GM12874 (cell line): ENCODE measurements around the gene TOMM40.

Source experiments
- TF ChIP-seq, protein P1 (sequence below): IDR thresholded peaks from 2 replicates; pipeline ENCODE4 v1.5.1; 2011; ENCODE audit warnings: low read depth, mild to moderate bottlenecking, control low read depth, low read length, moderate library complexity; ENCODE audit not compliant: insufficient read depth

TOMM40 gene

GRCh38 chr19:44943801-44944249 lies 52.8 kb downstream of the TOMM40 start:
- TF ChIP-seq, protein P1, sequence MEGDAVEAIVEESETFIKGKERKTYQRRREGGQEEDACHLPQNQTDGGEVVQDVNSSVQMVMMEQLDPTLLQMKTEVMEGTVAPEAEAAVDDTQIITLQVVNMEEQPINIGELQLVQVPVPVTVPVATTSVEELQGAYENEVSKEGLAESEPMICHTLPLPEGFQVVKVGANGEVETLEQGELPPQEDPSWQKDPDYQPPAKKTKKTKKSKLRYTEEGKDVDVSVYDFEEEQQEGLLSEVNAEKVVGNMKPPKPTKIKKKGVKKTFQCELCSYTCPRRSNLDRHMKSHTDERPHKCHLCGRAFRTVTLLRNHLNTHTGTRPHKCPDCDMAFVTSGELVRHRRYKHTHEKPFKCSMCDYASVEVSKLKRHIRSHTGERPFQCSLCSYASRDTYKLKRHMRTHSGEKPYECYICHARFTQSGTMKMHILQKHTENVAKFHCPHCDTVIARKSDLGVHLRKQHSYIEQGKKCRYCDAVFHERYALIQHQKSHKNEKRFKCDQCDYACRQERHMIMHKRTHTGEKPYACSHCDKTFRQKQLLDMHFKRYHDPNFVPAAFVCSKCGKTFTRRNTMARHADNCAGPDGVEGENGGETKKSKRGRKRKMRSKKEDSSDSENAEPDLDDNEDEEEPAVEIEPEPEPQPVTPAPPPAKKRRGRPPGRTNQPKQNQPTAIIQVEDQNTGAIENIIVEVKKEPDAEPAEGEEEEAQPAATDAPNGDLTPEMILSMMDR = 0 out of 2 replicates have a peak, but pooled peaks have one; percentile 10

- TF ChIP-seq, protein P1 = no peak
Measured at GRCh38 chr19:44947041-44947581, 56.1 kb downstream of the TOMM40 start.

- TF ChIP-seq, protein P1 = no peak
Measured at GRCh38 chr19:44948237-44948636, 57.2 kb downstream of the TOMM40 start.

DNA sequence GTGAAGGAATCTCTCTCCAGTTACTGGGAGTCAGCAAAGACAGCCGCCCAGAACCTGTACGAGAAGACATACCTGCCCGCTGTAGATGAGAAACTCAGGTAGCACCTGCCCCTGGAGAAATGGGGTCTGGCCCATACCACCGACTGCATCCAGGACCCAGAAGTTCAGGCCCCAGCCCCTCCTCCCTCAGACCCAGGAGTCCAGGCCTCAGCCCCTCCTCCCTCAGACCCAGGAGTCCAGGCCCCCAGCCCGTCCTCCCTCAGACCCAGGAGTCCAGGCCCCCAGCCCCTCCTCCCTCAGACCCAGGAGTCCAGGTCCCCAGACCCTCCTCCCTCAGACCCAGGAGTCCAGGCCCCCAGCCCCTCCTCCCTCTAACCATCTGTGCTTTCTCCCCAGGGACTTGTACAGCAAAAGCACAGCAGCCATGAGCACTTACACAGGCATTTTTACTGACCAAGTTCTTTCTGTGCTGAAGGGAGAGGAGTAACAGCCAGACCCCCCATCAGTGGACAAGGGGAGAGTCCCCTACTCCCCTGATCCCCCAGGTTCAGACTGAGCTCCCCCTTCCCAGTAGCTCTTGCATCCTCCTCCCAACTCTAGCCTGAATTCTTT lies 57.8 kb downstream of the TOMM40 start:
- TF ChIP-seq, protein P1 = no peak

DNA sequence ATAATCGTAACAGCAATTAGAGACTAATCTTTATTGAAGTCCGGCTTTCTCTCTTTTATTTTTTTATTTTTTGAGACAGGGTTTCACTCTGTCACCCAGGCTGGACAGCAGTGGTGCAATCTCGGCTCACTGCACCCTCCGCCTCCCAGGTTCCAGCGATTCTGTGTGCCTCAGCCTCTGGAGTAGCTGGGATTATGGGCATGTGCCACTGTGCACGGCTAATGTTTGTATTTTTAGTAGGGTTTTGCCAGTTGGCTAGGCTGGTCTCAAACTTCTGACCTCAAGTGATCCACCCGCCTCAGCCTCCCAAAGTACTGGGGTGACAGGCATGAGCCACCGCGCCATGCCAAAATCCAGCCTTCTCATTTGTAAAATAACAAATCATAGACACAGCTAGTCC lies 58.5 kb downstream of the TOMM40 start:
- TF ChIP-seq, protein P1 = no peak

- TF ChIP-seq, protein P1 = peak; percentile 75
Measured at GRCh38 chr19:44951179-44952159, 60.4 kb downstream of the TOMM40 start.
